GM12872 (cell line): Measurements from ENCODE around the gene GLDN.
A peak's percentile ranks its signal among the peaks of the same experiment; 100 is the strongest.

Experiments used
- TF ChIP-seq, protein P1 (sequence below): IDR thresholded peaks from 3 replicates; pipeline ENCODE4 v1.5.1; 2011; ENCODE audit warnings: low read depth, mild to moderate bottlenecking, low read length, moderate library complexity; ENCODE audit not compliant: insufficient read depth

GLDN gene

GRCh38 chr15:51341366-51342226 lies at the start of gene GLDN:
GLDN (plus strand) TSS chr15:51341655; CDS start chr15:51341685, 30 bp downstream.
- TF ChIP-seq, protein P1, sequence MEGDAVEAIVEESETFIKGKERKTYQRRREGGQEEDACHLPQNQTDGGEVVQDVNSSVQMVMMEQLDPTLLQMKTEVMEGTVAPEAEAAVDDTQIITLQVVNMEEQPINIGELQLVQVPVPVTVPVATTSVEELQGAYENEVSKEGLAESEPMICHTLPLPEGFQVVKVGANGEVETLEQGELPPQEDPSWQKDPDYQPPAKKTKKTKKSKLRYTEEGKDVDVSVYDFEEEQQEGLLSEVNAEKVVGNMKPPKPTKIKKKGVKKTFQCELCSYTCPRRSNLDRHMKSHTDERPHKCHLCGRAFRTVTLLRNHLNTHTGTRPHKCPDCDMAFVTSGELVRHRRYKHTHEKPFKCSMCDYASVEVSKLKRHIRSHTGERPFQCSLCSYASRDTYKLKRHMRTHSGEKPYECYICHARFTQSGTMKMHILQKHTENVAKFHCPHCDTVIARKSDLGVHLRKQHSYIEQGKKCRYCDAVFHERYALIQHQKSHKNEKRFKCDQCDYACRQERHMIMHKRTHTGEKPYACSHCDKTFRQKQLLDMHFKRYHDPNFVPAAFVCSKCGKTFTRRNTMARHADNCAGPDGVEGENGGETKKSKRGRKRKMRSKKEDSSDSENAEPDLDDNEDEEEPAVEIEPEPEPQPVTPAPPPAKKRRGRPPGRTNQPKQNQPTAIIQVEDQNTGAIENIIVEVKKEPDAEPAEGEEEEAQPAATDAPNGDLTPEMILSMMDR = no peak

DNA sequence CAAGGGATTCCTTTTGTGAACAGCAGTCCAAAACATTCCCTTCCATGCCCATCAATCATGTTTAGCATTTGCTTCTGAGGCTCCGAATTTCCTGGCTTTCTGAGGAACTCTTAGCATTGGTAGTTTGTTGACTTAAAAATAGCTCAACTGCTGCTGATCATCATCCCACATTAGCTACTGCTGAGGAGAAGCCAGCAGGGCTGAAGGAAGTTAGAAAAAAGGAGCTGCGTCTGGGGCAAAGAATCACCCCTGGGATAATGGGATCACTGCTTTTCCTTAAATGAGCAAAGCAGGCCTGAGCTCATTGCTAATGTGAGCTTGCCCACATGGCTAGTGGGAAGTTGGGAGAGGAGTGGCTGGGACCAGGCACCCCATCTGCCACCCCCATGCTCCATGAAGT lies 42.8 kb upstream of the GLDN start:
- TF ChIP-seq, protein P1 = no peak

DNA sequence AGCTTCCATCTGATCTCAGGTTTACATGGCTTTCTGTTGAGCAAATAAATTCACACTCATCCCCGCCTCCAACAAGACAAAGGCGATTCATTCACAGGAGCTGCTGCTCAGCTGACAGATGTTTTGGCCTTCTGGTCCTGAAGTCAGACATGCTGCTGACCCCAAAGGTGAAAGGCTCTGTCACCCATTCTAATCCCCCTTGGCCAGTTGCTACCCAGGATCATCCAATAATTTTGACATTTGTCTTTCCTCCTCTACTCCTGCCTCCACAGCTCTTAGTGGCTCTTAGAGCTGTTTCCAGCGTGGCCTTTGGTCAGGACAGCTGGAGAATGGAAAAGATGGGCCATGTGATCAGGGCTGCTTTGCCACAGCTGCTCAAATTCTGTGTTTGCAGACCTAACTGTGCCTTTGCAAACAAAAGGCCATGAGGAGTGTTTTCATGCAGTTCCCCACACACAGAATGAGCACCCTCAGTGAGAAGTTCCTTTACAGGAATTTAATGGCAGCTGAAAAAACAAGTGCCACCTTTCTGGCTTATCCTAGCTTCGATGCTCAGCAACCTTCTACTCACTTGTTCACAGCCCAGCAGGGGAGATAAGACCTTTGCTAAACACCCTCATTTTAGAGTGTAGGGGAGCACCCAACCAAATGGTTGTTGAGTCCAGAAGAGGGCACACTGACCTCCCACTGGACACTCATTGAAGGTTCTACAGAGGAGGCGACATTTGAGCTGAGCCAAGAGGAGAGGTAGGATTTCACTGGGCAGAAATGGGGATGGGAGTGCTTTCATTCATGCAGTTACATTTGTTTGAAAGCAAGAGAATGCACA lies 42.1 kb upstream of the GLDN start:
- TF ChIP-seq, protein P1 = no peak

- TF ChIP-seq, protein P1 = 0 out of 3 replicates have a peak, but pooled peaks have one; percentile 7
Measured at GRCh38 chr15:51302480-51302879, 39.0 kb upstream of the GLDN start.

- TF ChIP-seq, protein P1 = no peak
Measured at GRCh38 chr15:51303462-51303980, 37.9 kb upstream of the GLDN start.

DNA sequence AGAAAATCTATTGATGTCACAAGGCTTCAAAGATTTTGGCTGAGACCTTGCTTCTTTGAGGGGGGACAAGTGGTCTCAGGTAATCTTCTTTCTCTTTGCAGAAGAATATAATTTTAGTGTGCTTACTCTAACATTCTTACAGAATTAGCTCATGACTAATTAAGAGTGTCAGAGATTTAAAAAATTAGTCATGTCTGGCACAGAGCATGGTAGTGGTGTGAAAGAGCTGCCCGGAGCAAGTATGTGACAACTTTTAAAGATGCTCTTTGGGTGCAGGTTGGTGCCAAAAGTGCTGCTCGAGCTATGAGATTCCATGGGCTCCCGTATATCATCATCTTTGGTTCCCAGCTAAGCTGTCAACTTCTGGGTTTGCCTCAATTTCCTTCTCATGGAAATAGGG lies 34.1 kb upstream of the GLDN start:
- TF ChIP-seq, protein P1 = no peak

GRCh38 chr15:51307811-51308210 lies 33.6 kb upstream of the GLDN start:
- TF ChIP-seq, protein P1 = no peak
